WTC11 (cell line): ENCODE data around the gene OR51F1.

Source experiments
- CREB1 ChIP-seq: sonication (generic); formaldehyde crosslinking; IDR thresholded peaks from 2 replicates; pipeline ENCODE4 v1.8.0; 2023; ENCODE audit warnings: mild to moderate bottlenecking, missing genetic modification reagents
- KAT7 ChIP-seq: sonication (generic); formaldehyde crosslinking; IDR thresholded peaks from 2 replicates; pipeline ENCODE4 v1.8.1; 2023; ENCODE audit warnings: missing genetic modification reagents, mild to moderate bottlenecking, borderline replicate concordance
- NR3C1 ChIP-seq: sonication (generic); formaldehyde crosslinking; conservative IDR thresholded peaks from 2 replicates; pipeline ENCODE4 v1.8.1; 2023; ENCODE audit warnings: low read depth, mild to moderate bottlenecking, missing genetic modification reagents
- OVOL2 ChIP-seq: fragments of 250-450 bp; sonication (Bioruptor Pico); IDR thresholded peaks from 2 replicates; pipeline ENCODE4 v1.9.0; 2021; ENCODE audit warnings: mild to moderate bottlenecking, borderline replicate concordance
- ZNF423 ChIP-seq: fragments of 250-450 bp; sonication (Bioruptor Pico); IDR thresholded peaks from 2 replicates; pipeline ENCODE4 v2.1.2; 2022; ENCODE audit warnings: mild to moderate bottlenecking, moderate library complexity
- TF ChIP-seq, protein P1 (sequence below): fragments of 200-600 bp; IDR thresholded peaks from 2 replicates; pipeline ENCODE4 v1.8.0; 2022; ENCODE audit warnings: antibody characterized with exemption
- TF ChIP-seq, protein P2 (sequence below): sonication (generic); formaldehyde crosslinking; IDR thresholded peaks from 2 replicates; pipeline ENCODE4 v1.8.1; 2023; ENCODE audit warnings: mild to moderate bottlenecking, missing genetic modification reagents
- TF ChIP-seq, protein P3 (sequence below): sonication (generic); formaldehyde crosslinking; IDR thresholded peaks from 2 replicates; pipeline ENCODE4 v1.8.0; 2022; ENCODE audit warnings: mild to moderate bottlenecking, missing genetic modification reagents
- TF ChIP-seq, protein P4 (sequence below): sonication (generic); formaldehyde crosslinking; conservative IDR thresholded peaks from 2 replicates; pipeline ENCODE4 v1.8.1; 2022; ENCODE audit warnings: mild to moderate bottlenecking, missing genetic modification reagents

DNA sequence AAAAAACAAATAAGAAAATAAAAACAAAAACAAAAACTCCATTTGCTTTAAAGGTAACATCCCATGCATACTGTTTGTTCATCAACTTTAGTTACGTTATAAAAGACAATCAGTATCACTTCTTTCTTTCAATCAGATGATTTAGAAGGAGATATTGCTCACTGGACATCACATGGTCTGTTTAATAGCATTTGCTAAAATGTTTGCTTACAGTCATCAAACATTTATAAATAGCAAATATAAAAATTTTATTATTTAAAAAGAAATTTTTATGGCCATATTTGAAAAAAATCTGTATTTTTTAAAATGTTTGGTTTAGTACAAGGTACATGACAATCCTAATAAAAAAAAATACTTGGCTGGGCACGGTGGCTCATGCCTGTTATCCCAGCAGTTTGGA is 42.6 kb downstream of the OR51F1 start:
- TF ChIP-seq KAT7 (no peak), NR3C1 (CRISPR knock-in tag) (no peak), OVOL2 (CRISPR knock-in tag) (no peak), CREB1 (no peak), ZNF423 (CRISPR knock-in tag) (no peak)
- TF ChIP-seq, protein P1, sequence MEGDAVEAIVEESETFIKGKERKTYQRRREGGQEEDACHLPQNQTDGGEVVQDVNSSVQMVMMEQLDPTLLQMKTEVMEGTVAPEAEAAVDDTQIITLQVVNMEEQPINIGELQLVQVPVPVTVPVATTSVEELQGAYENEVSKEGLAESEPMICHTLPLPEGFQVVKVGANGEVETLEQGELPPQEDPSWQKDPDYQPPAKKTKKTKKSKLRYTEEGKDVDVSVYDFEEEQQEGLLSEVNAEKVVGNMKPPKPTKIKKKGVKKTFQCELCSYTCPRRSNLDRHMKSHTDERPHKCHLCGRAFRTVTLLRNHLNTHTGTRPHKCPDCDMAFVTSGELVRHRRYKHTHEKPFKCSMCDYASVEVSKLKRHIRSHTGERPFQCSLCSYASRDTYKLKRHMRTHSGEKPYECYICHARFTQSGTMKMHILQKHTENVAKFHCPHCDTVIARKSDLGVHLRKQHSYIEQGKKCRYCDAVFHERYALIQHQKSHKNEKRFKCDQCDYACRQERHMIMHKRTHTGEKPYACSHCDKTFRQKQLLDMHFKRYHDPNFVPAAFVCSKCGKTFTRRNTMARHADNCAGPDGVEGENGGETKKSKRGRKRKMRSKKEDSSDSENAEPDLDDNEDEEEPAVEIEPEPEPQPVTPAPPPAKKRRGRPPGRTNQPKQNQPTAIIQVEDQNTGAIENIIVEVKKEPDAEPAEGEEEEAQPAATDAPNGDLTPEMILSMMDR = no peak
- TF ChIP-seq, protein P2, sequence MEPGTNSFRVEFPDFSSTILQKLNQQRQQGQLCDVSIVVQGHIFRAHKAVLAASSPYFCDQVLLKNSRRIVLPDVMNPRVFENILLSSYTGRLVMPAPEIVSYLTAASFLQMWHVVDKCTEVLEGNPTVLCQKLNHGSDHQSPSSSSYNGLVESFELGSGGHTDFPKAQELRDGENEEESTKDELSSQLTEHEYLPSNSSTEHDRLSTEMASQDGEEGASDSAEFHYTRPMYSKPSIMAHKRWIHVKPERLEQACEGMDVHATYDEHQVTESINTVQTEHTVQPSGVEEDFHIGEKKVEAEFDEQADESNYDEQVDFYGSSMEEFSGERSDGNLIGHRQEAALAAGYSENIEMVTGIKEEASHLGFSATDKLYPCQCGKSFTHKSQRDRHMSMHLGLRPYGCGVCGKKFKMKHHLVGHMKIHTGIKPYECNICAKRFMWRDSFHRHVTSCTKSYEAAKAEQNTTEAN = no peak
- TF ChIP-seq, protein P3, sequence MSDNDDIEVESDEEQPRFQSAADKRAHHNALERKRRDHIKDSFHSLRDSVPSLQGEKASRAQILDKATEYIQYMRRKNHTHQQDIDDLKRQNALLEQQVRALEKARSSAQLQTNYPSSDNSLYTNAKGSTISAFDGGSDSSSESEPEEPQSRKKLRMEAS = no peak
- TF ChIP-seq, protein P4, sequence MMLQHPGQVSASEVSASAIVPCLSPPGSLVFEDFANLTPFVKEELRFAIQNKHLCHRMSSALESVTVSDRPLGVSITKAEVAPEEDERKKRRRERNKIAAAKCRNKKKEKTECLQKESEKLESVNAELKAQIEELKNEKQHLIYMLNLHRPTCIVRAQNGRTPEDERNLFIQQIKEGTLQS = no peak
